AG09309 (cell line): ENCODE results near the gene ADGRA3.

Experiments used
- DNase-seq: peaks from one replicate; pipeline ENCODE4 v3.0.0-alpha.2; 2010; ENCODE audit warnings: low read depth
- H3K4me3 ChIP-seq: 2 replicates; pipeline ENCODE4 v1.5.1; 2011; ENCODE audit warnings: mild to moderate bottlenecking, low read depth, low read length, moderate library complexity; ENCODE audit not compliant: control insufficient read depth
- TF ChIP-seq, protein P1 (sequence below): IDR thresholded peaks from 2 replicates; pipeline ENCODE4 v1.5.1; 2011; ENCODE audit warnings: mild to moderate bottlenecking, low read depth, low read length, inconsistent platforms; ENCODE audit not compliant: insufficient read depth, control insufficient read depth; ENCODE audit errors: missing control alignments

Gene ADGRA3

DNA sequence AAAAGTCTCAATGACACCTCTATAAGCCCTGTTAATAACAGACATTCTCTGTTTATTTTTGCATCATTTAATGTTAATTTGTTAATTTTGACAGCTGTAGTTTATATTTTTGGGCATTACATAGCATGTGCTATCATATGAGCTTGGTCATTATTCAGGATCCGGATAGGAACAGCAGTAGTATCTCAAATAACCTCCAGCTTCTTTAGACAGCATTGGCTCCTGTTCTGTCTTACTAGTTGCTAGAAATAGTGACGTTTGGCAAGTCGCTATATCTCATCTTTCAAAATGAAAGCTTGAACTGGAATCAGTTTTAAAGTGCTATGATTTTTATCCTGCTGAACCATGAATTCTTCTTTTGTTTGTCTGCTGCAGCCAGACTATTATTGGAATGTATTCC, 9.0 kb upstream of the ADGRA3 start:
- TF ChIP-seq, protein P1, sequence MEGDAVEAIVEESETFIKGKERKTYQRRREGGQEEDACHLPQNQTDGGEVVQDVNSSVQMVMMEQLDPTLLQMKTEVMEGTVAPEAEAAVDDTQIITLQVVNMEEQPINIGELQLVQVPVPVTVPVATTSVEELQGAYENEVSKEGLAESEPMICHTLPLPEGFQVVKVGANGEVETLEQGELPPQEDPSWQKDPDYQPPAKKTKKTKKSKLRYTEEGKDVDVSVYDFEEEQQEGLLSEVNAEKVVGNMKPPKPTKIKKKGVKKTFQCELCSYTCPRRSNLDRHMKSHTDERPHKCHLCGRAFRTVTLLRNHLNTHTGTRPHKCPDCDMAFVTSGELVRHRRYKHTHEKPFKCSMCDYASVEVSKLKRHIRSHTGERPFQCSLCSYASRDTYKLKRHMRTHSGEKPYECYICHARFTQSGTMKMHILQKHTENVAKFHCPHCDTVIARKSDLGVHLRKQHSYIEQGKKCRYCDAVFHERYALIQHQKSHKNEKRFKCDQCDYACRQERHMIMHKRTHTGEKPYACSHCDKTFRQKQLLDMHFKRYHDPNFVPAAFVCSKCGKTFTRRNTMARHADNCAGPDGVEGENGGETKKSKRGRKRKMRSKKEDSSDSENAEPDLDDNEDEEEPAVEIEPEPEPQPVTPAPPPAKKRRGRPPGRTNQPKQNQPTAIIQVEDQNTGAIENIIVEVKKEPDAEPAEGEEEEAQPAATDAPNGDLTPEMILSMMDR: no peak
- no peak for DNase-seq
- no peak overlapping the region for H3K4me3 ChIP-seq

DNA sequence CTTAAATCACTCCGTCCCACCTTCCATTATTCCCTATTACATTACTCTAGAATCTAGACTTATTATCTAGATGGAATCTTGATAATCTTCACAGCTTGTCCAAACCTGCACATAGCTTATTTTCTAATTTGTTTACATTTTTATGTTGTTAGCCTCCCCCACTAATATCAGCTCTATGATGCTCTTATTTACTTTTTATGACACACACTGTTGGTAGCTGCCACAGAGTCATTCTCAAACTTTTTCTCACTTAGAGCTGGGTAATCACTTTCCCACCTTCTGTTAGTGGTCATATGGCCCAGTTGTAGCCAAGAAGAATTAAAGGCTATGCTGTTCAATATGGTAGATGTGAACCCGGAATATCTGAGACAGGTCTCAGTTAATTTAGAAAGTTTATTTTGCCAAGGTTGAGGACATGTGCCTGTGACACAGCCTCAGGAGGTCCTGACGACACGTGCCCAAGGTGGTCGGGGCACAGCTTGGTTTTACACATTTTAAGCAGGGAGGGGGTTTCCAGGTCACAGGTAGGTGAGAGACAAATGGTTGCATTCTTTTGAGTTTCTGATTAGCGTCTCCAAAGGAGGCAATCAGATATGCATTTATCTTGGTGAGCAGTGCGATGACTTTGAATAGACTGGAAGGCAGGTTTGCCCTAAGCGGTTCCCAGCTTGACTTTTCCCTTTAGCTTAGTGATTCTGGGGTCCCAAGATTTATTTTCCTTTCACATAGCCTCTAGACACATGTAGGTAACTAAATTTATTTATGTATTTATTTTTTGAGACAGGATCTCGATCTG, 7.0 kb upstream of the ADGRA3 start:
- no peak for DNase-seq
- TF ChIP-seq, protein P1: no peak
- H3K4me3 ChIP-seq: no peak overlapping the region

DNA sequence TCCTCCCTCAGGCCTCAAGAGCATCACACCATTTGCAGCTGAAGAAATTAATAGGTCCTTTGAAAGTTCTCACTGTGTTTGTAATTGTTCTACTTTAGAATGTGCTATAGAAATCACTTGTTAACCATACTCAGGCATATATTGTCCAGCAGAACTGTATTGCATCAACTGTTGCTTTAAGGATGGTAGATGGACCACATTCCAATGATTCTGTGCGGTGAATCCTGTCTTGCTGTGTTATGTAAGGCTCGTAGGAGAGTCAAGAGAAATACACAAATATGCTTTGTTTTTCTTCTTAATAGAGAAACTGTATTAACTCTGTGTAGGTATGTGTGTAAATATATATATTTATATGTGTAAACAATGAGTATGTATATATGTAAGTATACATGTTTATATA, 6.3 kb upstream of the ADGRA3 start:
- no peak for DNase-seq
- TF ChIP-seq, protein P1: no peak
- H3K4me3 ChIP-seq: no peak overlapping the region

DNA sequence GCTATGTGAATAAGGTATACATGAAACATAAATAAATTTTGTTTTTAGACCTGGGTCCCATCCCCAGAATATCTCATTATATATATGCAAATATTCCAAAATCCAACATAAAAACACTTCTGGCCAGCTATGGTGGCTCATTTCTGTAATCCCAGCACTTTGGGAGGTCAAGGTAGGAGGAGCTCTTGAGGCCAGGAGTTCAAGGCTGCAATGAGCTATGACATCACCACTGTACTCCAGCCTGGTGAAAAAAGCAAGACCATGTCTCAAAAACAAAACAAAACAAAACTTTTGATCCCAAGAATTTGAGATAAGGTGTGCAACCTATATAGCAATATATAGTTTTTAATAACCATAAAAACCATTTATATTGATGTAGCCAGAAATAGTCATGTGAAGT, 5.4 kb upstream of the ADGRA3 start:
- TF ChIP-seq, protein P1: no peak
- H3K4me3 ChIP-seq: no peak overlapping the region
- no peak for DNase-seq

DNA sequence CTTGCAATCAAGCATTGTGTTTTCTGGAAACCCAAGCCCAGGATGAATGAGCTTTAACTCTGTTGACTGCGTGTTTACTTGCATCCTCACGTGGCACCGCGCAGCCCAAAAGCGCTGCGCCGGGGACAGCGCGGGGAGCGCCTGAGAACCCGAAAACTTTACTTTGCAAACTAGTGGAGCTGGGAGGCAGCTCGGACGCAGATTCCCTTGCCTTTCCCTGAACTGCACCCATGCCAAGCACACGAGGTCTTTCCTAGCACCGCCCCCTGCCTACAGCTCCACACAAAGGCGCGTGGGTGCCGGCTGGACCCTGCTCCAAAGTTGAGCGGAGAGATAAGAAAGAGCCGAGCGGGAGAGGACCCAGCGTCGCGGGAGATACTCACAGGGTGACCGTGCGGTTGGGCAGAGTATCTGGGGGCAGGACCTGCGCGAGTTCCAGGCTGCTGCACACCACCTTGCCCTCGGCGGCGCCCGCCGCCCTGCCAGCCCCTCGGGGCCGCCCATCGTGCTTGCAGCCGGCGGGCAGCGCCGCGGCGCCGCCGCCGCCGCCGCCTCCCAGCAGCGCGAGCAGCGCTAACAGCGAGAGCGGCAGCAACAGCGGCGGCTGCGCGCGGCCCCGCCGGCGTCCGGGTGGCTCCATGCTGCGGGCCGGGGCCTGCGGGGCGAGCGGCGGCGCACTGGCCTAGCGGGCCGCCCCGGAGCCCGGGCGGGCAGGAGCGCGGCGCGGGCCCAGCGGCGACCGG, 550 bp downstream of the ADGRA3 start:
- DNase-seq: no peak
- H3K4me3 ChIP-seq: peak overlapping the region; percentile 66
- TF ChIP-seq, protein P1: peak; percentile 15

DNA sequence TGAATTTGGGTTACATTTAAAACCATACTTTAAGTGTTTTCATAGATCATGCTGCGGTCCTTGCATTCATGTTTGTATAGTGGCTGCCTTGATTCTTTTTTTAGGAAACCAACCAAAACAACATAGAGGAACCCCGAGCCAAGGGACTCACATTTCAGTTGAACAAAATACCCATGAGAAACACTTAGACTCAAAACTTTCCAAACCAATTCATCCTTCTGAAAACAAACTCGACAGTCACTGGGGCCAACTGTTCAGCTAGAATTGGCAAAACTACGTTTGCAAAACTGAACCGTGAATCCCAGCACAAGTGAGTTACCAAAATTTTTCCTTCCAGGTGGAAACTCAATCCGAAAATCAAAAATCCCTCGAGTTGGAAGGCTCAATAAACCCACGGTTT, 1.4 kb downstream of the ADGRA3 start:
- DNase-seq: no peak
- TF ChIP-seq, protein P1: no peak

More for the DNA sequence above, 1.4 kb downstream of the ADGRA3 start:
- peak overlapping the region; percentile 66 for H3K4me3 ChIP-seq
